ENCODE results near the gene P2RY14.

GRCh38 chr3:151206201-151206600 lies 72.1 kb downstream of the P2RY14 start:
- TF ChIP-seq CTCF (IDR thresholded peaks at IDR 0.05) (no peak), POLR2A (IDR thresholded peaks at IDR 0.05) (no peak)
